Right kidney (tissue), 1 donor: Measurements from ENCODE around the gene GON4L.
"Not testable (repeated sequence)": the region's sequence is repeated elsewhere in the genome, so short reads cannot be mapped to it uniquely, and the experiment has no call there.

ENCODE experiments used
- DNase-seq: peaks from one replicate; pipeline ENCODE4 v3.0.0-alpha.2; 2016

Gene GON4L

GRCh38 chr1:155748141-155748540 is 108.9 kb downstream of the GON4L start:
- not testable (repeated sequence) for DNase-seq

DNA sequence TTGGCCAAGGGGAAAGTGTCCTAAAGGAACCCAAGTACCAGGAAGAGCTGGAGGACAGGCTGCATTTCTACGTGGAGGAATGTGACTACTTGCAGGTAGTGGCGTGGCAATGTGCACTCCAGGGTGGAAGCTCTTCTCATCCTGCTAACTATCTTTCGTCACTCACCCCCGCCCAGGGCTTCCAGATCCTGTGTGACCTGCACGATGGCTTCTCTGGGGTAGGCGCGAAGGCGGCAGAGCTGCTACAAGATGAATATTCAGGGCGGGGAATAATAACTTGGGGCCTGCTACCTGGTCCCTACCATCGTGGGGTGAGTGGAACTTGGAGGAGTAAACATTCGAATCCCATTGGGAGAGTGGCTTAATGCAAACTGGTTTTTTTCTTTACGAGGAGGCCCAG is 109.4 kb downstream of the GON4L start:
- not testable (repeated sequence) for DNase-seq

DNA sequence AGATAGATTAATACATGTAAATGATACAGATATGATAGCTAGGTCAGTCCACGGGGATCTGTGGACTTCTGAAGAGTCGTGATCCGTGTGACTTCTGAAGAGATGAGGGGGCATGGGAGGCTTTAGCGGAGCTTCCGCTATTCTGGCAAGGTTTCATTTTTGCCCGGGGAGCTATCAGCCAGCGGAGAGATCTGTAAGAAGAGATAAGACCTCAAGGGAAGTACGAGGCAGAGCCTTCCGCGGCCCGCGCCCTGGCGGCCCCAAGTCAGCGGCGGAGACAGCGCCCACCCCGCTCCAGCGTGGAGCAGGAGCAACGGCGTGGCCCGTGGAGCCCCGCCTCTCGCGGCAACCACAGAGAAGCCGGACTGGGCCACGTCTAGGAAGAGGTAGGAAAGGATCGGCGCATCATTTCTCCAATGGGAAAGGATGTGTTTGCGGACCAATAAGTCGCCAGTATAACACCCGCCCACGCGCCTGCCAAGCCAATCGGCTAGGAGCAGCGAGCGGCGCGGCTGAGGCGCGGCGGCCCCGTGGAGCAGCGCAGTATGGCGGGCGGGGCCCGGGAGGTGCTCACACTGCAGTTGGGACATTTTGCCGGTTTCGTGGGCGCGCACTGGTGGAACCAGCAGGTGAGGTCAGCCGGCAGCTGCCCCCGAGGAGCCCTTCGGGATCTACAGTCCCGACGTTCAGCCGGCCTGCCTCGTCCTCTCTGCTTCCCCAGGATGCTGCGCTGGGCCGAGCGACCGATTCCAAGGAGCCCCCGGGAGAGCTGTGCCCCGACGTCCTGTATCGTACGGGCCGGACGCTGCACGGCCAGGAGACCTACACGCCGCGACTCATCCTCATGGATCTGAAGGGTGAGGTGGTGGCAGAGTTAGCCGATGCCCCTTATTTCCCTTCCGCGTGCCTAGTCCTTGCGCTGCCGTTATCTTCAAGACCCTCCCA is 111.5 kb downstream of the GON4L start:
- DNase-seq: peak; percentile 86

GRCh38 chr1:155744711-155745283 is 112.2 kb downstream of the GON4L start:
- no peak for DNase-seq

DNA sequence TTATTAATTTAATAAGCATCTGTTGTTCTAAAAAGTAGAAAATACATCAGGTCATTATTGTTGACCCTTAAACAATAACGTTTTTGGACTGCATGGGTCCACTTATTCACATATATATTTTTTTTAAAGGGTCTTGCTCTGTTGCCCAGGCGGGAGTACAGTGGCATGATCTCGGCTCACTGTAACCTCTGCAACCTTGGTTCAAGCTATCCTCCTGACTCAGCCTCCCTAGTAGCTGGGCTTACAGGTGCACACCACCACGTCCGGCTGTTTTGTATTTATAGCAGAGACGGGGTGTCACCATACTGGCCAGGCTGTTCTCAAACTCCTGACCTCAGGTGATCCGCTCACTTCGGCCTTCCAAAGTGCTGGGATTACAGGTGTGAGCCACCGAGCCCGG is 115.1 kb downstream of the GON4L start:
- no peak for DNase-seq

DNA sequence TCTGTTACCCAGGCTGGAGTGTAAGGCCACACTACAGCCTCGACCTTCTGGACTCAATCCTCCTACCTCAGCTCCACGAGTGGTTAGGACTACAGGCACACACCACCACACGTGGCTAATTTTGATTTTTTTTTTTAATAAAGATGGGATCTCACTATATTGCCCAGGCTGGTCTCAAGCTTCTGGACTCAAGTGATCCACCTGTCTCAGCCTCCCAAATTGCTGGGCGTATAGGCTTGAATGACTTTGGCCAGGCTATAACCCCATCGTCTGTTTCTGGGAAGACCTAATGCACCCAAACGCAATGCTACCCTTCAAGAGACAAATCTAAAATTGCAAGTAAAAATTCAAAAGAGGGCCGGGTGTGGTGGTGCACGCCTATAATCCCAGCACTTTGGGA is 116.0 kb downstream of the GON4L start:
- no peak for DNase-seq

DNA sequence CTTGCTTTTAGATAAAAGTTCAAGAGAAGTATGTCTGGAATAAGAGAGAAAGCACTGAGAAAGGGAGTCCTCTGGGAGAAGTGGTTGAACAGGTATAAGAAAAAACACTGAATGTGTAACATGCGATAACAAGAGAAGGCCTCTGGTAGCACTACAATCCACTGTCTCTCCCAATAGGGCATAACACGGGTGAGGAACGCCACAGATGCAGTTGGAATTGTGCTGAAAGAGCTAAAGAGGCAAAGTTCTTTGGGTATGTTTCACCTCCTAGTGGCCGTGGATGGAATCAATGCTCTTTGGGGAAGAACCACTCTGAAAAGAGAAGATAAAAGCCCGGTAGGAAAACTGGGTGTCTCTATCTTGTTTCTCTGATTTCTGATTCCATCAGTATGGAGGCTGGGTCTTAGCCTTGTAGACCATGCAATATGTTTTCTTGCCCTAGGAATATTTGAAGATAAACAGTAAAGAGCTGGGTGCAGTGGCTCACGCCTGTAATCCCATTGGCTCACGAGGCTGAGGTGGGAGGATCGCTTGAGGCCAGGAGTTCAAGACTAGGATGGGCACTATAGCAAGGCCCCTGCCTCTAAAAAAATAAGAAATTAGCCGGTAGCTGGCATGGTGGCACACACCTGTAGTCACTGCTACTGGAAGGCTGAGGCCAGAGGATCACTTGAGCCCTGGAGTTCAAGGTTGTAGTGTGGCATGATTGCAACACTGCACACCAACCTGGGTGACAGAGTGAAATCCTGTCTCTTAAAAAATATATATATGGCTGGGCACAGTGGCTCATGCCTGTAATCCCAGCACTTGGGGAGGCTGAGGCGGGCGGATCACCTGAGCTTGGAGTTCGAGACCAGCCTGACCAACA is 127.7 kb downstream of the GON4L start:
- peak; percentile 12 for DNase-seq

GRCh38 chr1:155725142-155725541 is 131.9 kb downstream of the GON4L start:
- no peak for DNase-seq

- DNase-seq: no peak
Observed at GRCh38 chr1:155719703-155720102, 137.3 kb downstream of the GON4L start.

- not testable (repeated sequence) for DNase-seq
Observed at GRCh38 chr1:155718524-155719115, 138.4 kb downstream of the GON4L start.

GRCh38 chr1:155717041-155717440 is 140.0 kb downstream of the GON4L start:
- no peak for DNase-seq

GRCh38 chr1:155715777-155716176 is 141.2 kb downstream of the GON4L start:
- no peak for DNase-seq

GRCh38 chr1:155715056-155715455 is 142.0 kb downstream of the GON4L start:
- DNase-seq: not testable (repeated sequence)

DNA sequence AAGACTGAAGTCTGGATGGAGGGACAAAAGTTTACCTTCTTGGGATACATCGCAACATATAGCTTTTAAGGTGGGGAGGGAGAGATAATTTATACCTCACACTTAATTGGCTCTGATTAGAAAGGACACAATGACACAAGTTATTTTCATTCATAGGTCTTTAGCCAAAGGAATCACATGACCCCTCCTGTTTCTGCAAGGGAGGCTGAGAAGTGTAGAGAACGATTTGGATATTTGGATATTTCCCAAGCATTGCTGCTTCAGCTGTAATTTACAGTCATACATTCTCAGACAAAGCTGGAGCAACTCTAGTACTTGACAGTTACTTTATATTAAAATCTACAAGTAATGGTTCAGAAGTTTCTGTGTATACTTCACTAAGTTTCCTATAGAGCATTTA is 143.9 kb downstream of the GON4L start:
- no peak for DNase-seq

DNA sequence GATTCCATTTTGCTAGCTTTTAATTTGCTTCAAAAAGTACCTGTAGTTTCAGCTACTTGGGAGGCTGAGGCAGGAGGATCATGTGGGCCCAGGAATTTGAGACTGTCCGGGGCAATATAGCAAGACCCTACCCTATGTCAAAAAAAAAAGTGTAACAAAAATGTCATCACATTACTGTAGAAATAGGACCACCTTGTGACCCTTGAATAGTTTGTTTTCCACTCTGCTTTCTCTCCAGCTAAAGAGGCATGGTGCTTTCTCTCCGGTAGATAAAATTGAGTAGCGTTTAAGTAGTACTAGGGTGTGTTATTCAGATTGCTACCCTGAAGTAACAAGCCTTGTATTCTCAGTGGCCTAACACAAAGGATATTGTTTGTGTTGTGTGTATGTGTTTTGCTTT is 144.4 kb downstream of the GON4L start:
- DNase-seq: not testable (repeated sequence)

DNA sequence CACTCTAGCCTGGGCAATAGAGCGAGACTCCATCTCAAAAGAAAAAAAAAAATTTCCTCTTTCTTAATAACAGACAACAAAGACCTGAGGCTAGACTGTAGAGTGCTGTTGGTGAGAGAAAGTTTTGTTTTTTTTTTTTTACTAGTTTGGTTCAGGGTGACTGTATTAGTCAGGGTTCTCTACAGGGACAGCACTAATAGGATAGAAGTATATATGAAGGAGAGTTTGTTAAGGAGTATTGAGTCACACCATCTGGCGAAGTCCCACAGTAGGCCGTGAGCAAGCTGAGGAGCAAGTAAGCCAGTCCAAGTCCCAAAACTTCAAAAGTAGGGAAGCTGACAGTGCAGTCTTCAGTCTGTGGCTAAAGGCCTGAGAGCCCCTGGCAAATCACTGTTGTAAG is 145.6 kb downstream of the GON4L start:
- not testable (repeated sequence) for DNase-seq

- no peak for DNase-seq
Observed at GRCh38 chr1:155709391-155709790, 147.6 kb downstream of the GON4L start.

DNA sequence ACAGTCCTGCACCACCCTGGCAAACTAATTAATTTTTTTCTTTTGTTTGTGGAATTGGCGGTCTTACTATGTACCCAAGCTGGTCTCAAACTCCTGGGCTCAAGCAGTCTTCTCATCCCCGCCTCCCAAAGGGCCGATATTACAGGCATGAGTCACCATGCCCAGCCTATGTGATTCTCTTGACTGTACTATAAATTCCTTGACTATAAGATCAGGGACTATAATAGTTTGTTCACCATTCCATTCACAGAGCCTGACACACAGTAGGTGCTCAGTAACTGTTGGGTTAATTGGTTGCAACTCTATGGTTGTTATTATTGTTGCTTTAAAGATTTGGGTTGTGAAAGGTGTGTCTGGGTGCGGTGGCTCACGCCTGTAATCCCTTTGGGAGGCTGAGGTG is 150.9 kb downstream of the GON4L start:
- no peak for DNase-seq

DNA sequence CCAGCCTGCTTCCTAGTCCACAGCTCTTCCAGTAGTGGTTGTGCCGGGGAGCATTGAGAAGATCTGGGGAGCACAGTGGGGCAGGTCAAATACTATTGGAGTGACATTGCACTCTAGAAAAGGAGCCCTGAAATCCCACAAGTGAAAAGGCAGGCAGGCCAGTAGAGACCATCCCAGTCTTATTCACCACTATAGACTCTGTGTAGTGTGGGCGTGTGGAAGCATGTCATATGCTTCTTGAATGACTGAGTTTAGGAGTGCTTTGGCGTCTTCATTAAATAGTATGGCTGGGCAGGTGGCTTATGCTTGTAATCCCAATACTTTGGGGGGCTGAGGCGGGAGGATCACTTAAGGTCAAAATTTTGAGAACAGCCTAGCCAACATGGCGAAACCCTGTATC is 152.6 kb downstream of the GON4L start:
- DNase-seq: not testable (repeated sequence)

DNA sequence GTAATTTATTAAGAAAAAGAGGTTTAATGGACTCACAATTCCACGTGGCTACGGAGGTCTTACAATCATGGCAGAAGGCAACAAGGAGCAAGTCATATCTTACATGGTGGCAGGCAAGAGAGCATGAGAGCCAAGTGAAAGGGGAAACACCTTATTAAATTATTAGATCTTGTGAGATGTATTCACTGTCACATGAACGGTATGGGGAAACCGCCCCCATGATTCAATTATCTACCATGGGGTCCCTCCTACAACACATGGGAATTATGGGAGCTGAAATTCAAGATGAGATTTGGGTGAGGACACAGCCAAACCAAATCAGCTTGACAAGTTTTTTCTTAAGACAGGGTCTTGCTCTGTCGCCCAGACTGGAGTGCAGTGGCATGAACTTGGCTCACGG is 153.8 kb downstream of the GON4L start:
- DNase-seq: no peak

DNA sequence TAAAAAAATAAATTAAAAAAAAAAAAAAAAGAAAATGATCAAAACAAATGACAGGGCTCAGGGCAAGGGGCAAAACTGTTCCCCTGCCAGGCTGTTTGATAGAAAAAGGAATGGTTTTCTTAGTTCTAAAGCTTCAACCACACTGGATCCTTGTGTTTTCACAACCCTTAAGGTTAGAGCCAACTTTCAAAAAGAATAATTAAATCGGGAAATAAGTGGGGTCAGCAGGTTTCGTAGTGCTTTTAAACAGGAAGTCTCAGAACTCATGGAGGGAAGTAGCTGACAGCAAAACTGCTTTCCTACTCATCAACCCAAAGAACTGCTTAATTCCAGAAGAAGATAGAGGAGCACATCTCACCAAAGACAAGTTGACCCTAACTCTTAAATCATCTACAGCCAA is 155.3 kb downstream of the GON4L start:
- DNase-seq: not testable (repeated sequence)
